HEK293 (cell line): ENCODE results near the gene EYA3.

ENCODE experiments used
- CTCF ChIP-seq: fragments of 450-650 bp; formaldehyde crosslinking; IDR thresholded peaks from 2 replicates; pipeline ENCODE4 v1.5.1; 2016; ENCODE audit warnings: missing biosample characterization, missing genetic modification characterization
- REST ChIP-seq: fragments of 450-650 bp; formaldehyde crosslinking; IDR thresholded peaks from 2 replicates; pipeline ENCODE4 v1.5.1; 2016; ENCODE audit warnings: missing biosample characterization, missing genetic modification characterization
- SP2 ChIP-seq: fragments of 450-650 bp; formaldehyde crosslinking; IDR thresholded peaks from 2 replicates; pipeline ENCODE4 v1.5.1; 2016; ENCODE audit warnings: missing biosample characterization, missing genetic modification characterization
- ZBTB26 ChIP-seq: fragments of 450-650 bp; formaldehyde crosslinking; optimal IDR thresholded peaks from 2 replicates; pipeline ENCODE3; 2016; ENCODE audit warnings: missing biosample characterization, mild to moderate bottlenecking, missing genetic modification characterization
- ZNF514 ChIP-seq: fragments of 450-650 bp; formaldehyde crosslinking; IDR thresholded peaks from 2 replicates; pipeline ENCODE4 v1.5.1; 2016; ENCODE audit warnings: missing biosample characterization, missing genetic modification characterization
- ZNF585B ChIP-seq: fragments of 450-650 bp; formaldehyde crosslinking; IDR thresholded peaks from 2 replicates; pipeline ENCODE4 v1.5.1; 2016; ENCODE audit warnings: missing biosample characterization, missing genetic modification characterization
- ZNF600 ChIP-seq: fragments of 450-650 bp; formaldehyde crosslinking; IDR thresholded peaks from 2 replicates; pipeline ENCODE4 v1.5.1; 2016; ENCODE audit warnings: missing biosample characterization, missing genetic modification characterization
- ZNF654 ChIP-seq: fragments of 450-650 bp; formaldehyde crosslinking; IDR thresholded peaks from 2 replicates; pipeline ENCODE4 v1.5.1; 2016; ENCODE audit warnings: low read depth, missing biosample characterization, missing genetic modification characterization

- TF ChIP-seq CTCF (tag by site-specific recombination), result no peak
- TF ChIP-seq SP2 (tag by site-specific recombination), result no peak
- TF ChIP-seq ZNF514 (tag by site-specific recombination), result no peak
- no peak for TF ChIP-seq ZNF600 (tag by site-specific recombination)
- no peak for TF ChIP-seq REST (tag by site-specific recombination)
- TF ChIP-seq ZNF654 (tag by site-specific recombination), result no peak
- no peak for TF ChIP-seq ZNF585B (tag by site-specific recombination)
- no peak for TF ChIP-seq ZBTB26 (tag by site-specific recombination)
Observed at GRCh38 chr1:27952147-27952546, 136.3 kb downstream of the EYA3 start.
